Mucosa of descending colon (tissue), 3 donors: ENCODE results near the gene COQ8B. TPM values are rescaled to one million over a fixed set of nuclear protein-coding genes. Genes with fewer than 3 reads are reported as not detected.
A peak's percentile ranks its signal among the peaks of the same experiment; 100 is the strongest.

ENCODE experiments used
- ATAC-seq: fragments of 200-7000 bp; cut with Tn5 transposase; one replicate; pipeline ENCODE4 v1.9.1; 2020; ENCODE audit warnings: mild to moderate bottlenecking, moderate library complexity
- DNase-seq, 3 donors: peaks; one replicate each; pipeline ENCODE4 v3.0.0-alpha.2; 2020
- H3K36me3 ChIP-seq: fragments of 200-600 bp; one replicate; pipeline ENCODE4 v1.8.0; 2021; ENCODE audit warnings: low read depth, mild to moderate bottlenecking
- H3K4me1 ChIP-seq: fragments of 200-600 bp; one replicate; pipeline ENCODE4 v1.8.0; 2021; ENCODE audit warnings: low read depth, mild to moderate bottlenecking
- H3K4me3 ChIP-seq: fragments of 200-600 bp; one replicate; pipeline ENCODE4 v1.8.0; 2021; ENCODE audit warnings: mild to moderate bottlenecking
- H3K9me3 ChIP-seq: fragments of 200-600 bp; one replicate; pipeline ENCODE4 v1.8.0; 2021; ENCODE audit warnings: mild to moderate bottlenecking
- intact Hi-C, 2 donors: fragments of 100-400 bp; cut with DNase I in 1 of 2; cut with micrococcal nuclease in 1 of 2; formaldehyde crosslinking; loops; one replicate each; pipeline versions ENCODE4 v1.11.0 to v1.11.1; 2022; cut with DNase I, micrococcal nuclease
- total RNA-seq, 3 donors: library from RNA; stranded (reverse); fragmentation: NEBNext Ultra II Directional in 2 of 3; extraction: Animal tissue kit (Norgen Biotek cat#: 25700) in 2 of 3; gene quantifications; one replicate each; pipeline versions ENCODE4 v1.2.1 to v1.2.4, GENCODE V29; 2021 to 2023
- TF ChIP-seq, protein P1 (sequence below): fragments of 200-600 bp; IDR thresholded peaks from one replicate; pipeline ENCODE4 v1.8.0; 2022; ENCODE audit warnings: antibody characterized with exemption, mild to moderate bottlenecking
- donor health status: DM: no; HTN: no; CAD: no; lungs with moderate emphysema.
- donor health status: DM: no; HTN: no; CAD: no.
- donor health status: DM: no; HTN: yes; CAD: no.

The COQ8B gene
- total RNA-seq, 3 donors from 2014 or later = 29.9 to 49.2 (median 39.3) TPM

DNA sequence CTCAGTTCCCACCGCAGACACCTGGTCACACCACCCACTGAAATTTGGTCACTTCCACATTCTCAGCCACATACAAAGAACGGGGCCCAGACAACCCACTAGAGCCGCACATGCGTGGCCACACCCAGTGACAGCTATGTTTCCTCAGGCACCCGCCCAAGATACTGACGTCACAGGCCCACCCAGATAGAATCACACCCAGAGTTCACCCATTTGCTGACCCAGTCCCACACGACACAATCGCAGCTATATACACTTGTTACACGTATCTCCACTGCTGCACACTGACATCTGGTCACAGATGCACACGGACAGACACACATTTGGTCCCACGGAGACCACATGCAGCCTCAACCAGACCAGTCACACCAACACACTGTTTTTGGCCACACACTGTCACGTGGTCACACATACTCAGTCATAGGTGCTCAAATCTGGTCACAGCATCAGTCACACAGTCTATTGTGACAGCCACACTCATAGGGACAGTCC lies 29.1 kb downstream of the COQ8B start:
- intact Hi-C loops = no loop called here
- TF ChIP-seq, protein P1, sequence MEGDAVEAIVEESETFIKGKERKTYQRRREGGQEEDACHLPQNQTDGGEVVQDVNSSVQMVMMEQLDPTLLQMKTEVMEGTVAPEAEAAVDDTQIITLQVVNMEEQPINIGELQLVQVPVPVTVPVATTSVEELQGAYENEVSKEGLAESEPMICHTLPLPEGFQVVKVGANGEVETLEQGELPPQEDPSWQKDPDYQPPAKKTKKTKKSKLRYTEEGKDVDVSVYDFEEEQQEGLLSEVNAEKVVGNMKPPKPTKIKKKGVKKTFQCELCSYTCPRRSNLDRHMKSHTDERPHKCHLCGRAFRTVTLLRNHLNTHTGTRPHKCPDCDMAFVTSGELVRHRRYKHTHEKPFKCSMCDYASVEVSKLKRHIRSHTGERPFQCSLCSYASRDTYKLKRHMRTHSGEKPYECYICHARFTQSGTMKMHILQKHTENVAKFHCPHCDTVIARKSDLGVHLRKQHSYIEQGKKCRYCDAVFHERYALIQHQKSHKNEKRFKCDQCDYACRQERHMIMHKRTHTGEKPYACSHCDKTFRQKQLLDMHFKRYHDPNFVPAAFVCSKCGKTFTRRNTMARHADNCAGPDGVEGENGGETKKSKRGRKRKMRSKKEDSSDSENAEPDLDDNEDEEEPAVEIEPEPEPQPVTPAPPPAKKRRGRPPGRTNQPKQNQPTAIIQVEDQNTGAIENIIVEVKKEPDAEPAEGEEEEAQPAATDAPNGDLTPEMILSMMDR = no peak
- no peaks in the 10 kb centered on the region for H3K9me3 ChIP-seq
- H3K36me3 ChIP-seq = no peaks in the 10 kb centered on the region
- ATAC-seq (peak; percentile 27), DNase-seq (peak; percentile 72 to 82 (median 75))
- peaks cover 13% of the 10 kb centered on the region for H3K4me1 ChIP-seq
- H3K4me3 ChIP-seq = no peak overlapping the region

DNA sequence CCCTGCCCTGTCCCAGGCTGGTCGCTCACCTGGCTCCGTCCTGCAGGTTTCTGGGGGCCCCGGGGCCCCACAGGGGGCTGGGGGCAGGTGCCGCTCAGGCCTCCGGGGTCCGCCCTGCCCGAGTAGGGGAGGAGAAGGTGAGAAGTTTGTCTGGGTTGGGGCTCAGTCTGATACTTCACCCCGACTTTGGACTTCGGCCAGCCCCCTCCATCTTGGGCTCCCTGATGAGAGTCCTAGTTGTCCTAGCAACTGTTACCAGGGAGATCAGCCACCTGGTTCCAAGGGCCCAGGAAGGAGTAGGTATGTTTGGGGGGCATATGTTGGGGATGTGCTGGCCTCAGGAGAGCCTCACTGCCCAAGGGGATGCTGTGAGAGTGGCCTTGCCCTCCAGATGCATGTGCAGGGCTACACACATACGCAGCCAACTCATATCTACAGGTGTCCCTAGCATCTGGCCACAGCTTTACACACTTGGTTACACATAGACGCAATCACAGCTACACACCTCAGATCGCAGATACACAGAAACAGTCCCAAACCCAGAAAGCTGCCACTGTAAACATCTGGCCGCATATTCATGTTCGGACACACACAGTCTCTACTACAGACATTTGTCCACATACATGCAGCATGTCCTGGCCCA lies 29.7 kb downstream of the COQ8B start:
- Histone ChIP-seq H3K9me3 (no peaks in the 10 kb centered on the region), H3K4me1 (peaks cover 13% of the 10 kb centered on the region), H3K36me3 (no peaks in the 10 kb centered on the region), H3K4me3 (no peak overlapping the region)
- TF ChIP-seq, protein P1 = no peak
- intact Hi-C loops = no loop called here
- DNase-seq (no peak), ATAC-seq (no peak)

DNA sequence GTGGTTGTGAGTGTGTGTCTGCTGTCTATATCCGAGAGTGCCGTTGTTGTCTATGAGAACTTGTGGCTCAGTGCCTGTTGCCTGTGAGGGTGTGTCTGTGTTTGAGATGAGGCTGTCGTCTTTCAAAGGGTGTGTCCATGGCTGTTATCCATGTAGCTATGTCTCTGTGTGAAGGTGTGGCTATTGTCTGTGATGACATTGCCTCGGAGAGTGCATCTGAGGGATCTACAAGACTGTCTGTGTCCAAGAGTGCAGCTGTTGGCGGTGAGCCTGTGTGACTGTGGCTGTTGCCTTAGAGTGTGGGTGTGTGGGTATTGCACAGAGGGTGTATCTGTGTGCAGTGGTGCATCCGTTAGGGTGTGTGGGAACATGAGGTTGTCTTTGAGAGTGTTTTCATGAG lies 31.1 kb downstream of the COQ8B start:
- no peaks in the 10 kb centered on the region for H3K9me3 ChIP-seq
- peaks cover 13% of the 10 kb centered on the region for H3K4me1 ChIP-seq
- H3K36me3 ChIP-seq = no peaks in the 10 kb centered on the region
- ATAC-seq = peak; percentile 49
- TF ChIP-seq, protein P1 = no peak
- DNase-seq = peak in 1 of 3 donors; percentile 49
- no peak overlapping the region for H3K4me3 ChIP-seq
- intact Hi-C loops = no loop called here

DNA sequence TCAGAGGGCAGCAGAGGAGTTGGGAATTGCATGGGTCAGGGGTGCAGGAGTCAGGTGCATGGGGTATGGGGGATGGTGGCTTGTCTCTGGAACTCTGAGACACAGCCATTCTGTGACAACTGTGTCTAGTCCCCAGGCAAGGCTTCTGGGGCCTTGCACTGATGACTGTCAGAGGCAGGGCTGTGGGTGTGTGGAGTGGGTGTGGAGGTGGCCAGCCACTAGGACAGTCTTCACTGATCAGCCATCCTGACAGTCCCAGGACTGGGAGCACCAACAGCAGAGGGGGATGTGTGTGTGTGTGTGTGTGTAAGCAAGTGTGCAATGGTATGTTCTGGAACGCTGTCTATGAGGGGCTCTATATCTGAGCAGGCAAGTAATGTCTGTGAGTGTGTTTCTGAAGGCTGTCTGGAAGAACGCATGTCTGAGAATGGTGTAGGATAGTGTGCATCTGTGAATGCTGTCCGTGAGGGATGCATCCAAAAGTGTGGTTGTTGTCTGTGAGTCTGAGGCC lies 31.6 kb downstream of the COQ8B start:
- H3K9me3 ChIP-seq = no peaks in the 10 kb centered on the region
- ATAC-seq = no peak
- H3K36me3 ChIP-seq = no peaks in the 10 kb centered on the region
- TF ChIP-seq, protein P1 = no peak
- intact Hi-C loops = no loop called here
- no peak overlapping the region for H3K4me3 ChIP-seq
- no peak for DNase-seq
- peaks cover 13% of the 10 kb centered on the region for H3K4me1 ChIP-seq

DNA sequence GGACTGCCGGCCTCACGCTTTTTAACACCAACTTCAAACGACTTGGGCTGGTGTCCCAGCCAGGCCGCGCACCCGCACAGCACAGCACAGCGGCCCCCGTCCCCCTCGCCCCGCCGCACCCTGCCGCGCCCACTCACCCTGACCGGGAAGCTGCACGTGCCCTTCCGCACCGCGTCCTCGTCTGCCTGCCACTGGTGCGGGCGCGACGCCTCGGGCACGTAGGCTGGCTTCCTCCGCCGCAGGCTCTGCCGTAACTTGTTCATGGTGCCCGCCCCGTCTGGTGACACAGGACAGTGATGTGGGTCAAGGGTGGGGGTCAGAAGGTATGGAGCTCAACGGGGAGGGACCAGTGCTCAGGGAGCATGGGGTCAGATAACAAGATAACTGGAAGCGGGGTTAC lies 32.4 kb downstream of the COQ8B start:
- Histone ChIP-seq H3K36me3 (no peaks in the 10 kb centered on the region), H3K4me3 (no peak overlapping the region), H3K4me1 (peaks cover 13% of the 10 kb centered on the region), H3K9me3 (no peaks in the 10 kb centered on the region)
- TF ChIP-seq, protein P1 = no peak
- intact Hi-C loops = no loop called here
- ATAC-seq (no peak), DNase-seq (no peak)
